Lung (tissue), 12 donors: Measurements from ENCODE around the gene CLASRP. TPM values are rescaled to one million over a fixed set of nuclear protein-coding genes. Genes with fewer than 3 reads are reported as not detected.

Source experiments
- ATAC-seq: fragments of 200-7000 bp; cut with Tn5 transposase; one replicate; pipeline ENCODE4 v1.9.1; 2020; ENCODE audit warnings: moderate number of reproducible peaks; ENCODE audit not compliant: insufficient read depth, low FRiP score
- DNase-seq, 3 donors: peaks; one replicate each; pipeline ENCODE4 v3.0.0-alpha.2; 2013 to 2017
- H3K27ac ChIP-seq, 2 donors: one replicate each; pipeline ENCODE4 v1.5.1; 2013; ENCODE audit warnings: mild to moderate bottlenecking in 2 of 2, moderate library complexity in 2 of 2, control low read depth in 1 of 2, inconsistent platforms in 1 of 2, low read depth in 1 of 2, low read length in 1 of 2
- H3K27me3 ChIP-seq, 3 donors: one replicate each; pipeline ENCODE4 v1.5.1; 2013; ENCODE audit warnings: low read length in 2 of 3; ENCODE audit not compliant: control insufficient read depth in 3 of 3, insufficient read depth in 3 of 3
- H3K36me3 ChIP-seq, 4 donors: one replicate each; pipeline ENCODE4 v1.5.1; 2013; ENCODE audit warnings: low read length in 4 of 4, mild to moderate bottlenecking in 1 of 4, moderate library complexity in 1 of 4; ENCODE audit not compliant: control insufficient read depth in 4 of 4, insufficient read depth in 4 of 4
- H3K4me1 ChIP-seq, 5 donors: one replicate each; pipeline ENCODE4 v1.5.1; 2013; ENCODE audit warnings: low read length in 5 of 5, mild to moderate bottlenecking in 2 of 5, moderate library complexity in 1 of 5; ENCODE audit not compliant: control insufficient read depth in 5 of 5, insufficient read depth in 5 of 5
- H3K4me3 ChIP-seq: one replicate; pipeline ENCODE4 v1.5.1; 2013; ENCODE audit warnings: mild to moderate bottlenecking, control low read depth, moderate library complexity
- H3K9ac ChIP-seq, 2 donors: one replicate each; pipeline ENCODE4 v1.5.1; 2013; ENCODE audit warnings: low read length in 2 of 2, control low read depth in 1 of 2; ENCODE audit not compliant: insufficient read depth in 1 of 2
- H3K9me3 ChIP-seq, 4 donors: one replicate each; pipeline ENCODE4 v1.5.1; 2013; ENCODE audit warnings: low read length in 3 of 4, mild to moderate bottlenecking in 1 of 4, moderate library complexity in 1 of 4; ENCODE audit not compliant: control insufficient read depth in 4 of 4, insufficient read depth in 3 of 4
- CTCF ChIP-seq: IDR thresholded peaks from 2 replicates; pipeline ENCODE4 v1.5.1; 2012; ENCODE audit warnings: mild to moderate bottlenecking; ENCODE audit errors: control extremely low read depth, extremely low read depth
- WGBS, 2 donors: extraction: QIAGEN DNeasy Blood & Tissue Kit; methylation state at CpG; one replicate each; pipeline ENCODE4 v1.1.7; 2013; 5-methylcytosine and 5-hydroxymethylcytosine counted together
- polyA plus RNA-seq, 2 donors: library from polyadenylated mRNA; stranded (reverse); fragments of 200-250 nt; gene quantifications; one replicate each; pipeline ENCODE4 v1.2.1, GENCODE V29; 2013
- total RNA-seq, 2 donors: library from RNA; depleted of rRNA in 1 of 2; stranded (reverse); fragments of >200 nt in 1 of 2; gene quantifications; one replicate each; pipeline ENCODE4 v1.2.1, GENCODE V29; 2014 to 2021
- donor health status: control.
- donor health status: control.
- donor health status: Bipolar disorder and iron deficiency.
- donor health status: healthy.
- donor health status: DM: yes; HTN: yes; CAD: no.

CLASRP gene
- total and polyA plus RNA-seq, 4 donors = 23.9 to 107 (median 57.6) TPM

- 83 to 93% methylated on average over 8 of the region's 8 CpGs for WGBS, 2 donors
- DNase-seq (no peak), ATAC-seq (no peak)
- no peak for TF ChIP-seq CTCF
- H3K9me3 ChIP-seq = no peaks in the 10 kb centered on the region
- no peak overlapping the region for H3K4me3 ChIP-seq
- H3K4me1 ChIP-seq = peaks cover 5 to 36% (median 20%) of the 10 kb centered on the region in 5 donors
- peaks cover 0 to 2% (median 0%) of the 10 kb centered on the region in 4 donors for H3K36me3 ChIP-seq
- no peak overlapping the region for H3K27ac ChIP-seq
- H3K9ac ChIP-seq = no peak overlapping the region
- no peaks in the 10 kb centered on the region for H3K27me3 ChIP-seq
Measured at GRCh38 chr19:45100846-45101252, 62.0 kb downstream of the CLASRP start.

- DNase-seq (no peak), ATAC-seq (no peak)
- Histone ChIP-seq H3K4me1 (peaks cover 5 to 30% (median 18%) of the 10 kb centered on the region in 5 donors), H3K9me3 (no peaks in the 10 kb centered on the region), H3K27ac (no peak overlapping the region), H3K36me3 (peaks cover 0 to 2% (median 0%) of the 10 kb centered on the region in 4 donors), H3K27me3 (no peaks in the 10 kb centered on the region), H3K4me3 (no peak overlapping the region), H3K9ac (no peak overlapping the region)
- no peak for TF ChIP-seq CTCF
- 88 to 93% methylated on average over 8 of the region's 8 CpGs for WGBS, 2 donors
Measured at GRCh38 chr19:45101806-45102205, 63.0 kb downstream of the CLASRP start.

GRCh38 chr19:45102481-45102880 is 63.6 kb downstream of the CLASRP start:
- H3K4me1 ChIP-seq = peaks cover 5 to 28% (median 16%) of the 10 kb centered on the region in 5 donors
- ATAC-seq = no peak
- H3K27ac ChIP-seq = no peak overlapping the region
- H3K9ac ChIP-seq = no peak overlapping the region
- no peaks in the 10 kb centered on the region for H3K9me3 ChIP-seq
- 97% methylated on average over 7 of the region's 7 CpGs for WGBS, 2 donors
- no peaks in the 10 kb centered on the region for H3K27me3 ChIP-seq
- no peak for TF ChIP-seq CTCF
- no peaks in the 10 kb centered on the region for H3K36me3 ChIP-seq
- DNase-seq = no peak
- no peak overlapping the region for H3K4me3 ChIP-seq

GRCh38 chr19:45103156-45103507 is 64.3 kb downstream of the CLASRP start:
- no peaks in the 10 kb centered on the region for H3K36me3 ChIP-seq
- H3K4me3 ChIP-seq = no peak overlapping the region
- H3K27me3 ChIP-seq = no peaks in the 10 kb centered on the region
- H3K9ac ChIP-seq = no peak overlapping the region
- TF ChIP-seq CTCF = no peak
- DNase-seq (peak in 2 of 3 donors; percentile 6 to 43), ATAC-seq (no peak)
- WGBS, 2 donors = 39 to 55% methylated on average over 15 of the region's 15 CpGs
- no peak overlapping the region for H3K27ac ChIP-seq
- H3K4me1 ChIP-seq = peaks cover 2 to 21% (median 10%) of the 10 kb centered on the region in 5 donors
- H3K9me3 ChIP-seq = no peaks in the 10 kb centered on the region
